Measurements from ENCODE around the gene PPP1R37. TPM values are rescaled to one million over a fixed set of nuclear protein-coding genes. Genes with fewer than 3 reads are reported as not detected.

The PPP1R37 gene
- total RNA-seq, 1 donor from 2014 or later, result 23.2 TPM

DNA sequence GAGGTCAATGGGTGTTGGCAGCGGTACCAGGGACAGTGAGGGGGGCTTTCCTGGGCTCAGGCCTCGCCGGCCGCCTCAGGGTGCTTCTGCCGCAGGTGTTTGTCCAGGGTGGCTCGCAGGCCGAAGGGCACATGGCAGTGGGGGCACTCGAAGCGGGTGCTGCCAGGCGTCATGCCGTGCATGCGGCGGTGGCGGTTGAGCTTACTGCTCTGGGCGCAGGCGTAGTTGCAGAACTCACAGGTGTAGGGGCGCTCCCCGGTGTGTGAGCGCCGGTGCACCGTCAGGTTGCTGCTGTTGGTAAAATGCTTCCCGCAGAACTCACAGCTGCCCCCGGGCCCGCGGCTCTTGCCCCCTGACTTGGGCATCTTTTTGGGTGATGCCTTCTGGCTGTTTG lies 21.4 kb upstream of the PPP1R37 start:
- DNase-seq (ENCODE audit: low read depth, low spot score), result no peak

DNA sequence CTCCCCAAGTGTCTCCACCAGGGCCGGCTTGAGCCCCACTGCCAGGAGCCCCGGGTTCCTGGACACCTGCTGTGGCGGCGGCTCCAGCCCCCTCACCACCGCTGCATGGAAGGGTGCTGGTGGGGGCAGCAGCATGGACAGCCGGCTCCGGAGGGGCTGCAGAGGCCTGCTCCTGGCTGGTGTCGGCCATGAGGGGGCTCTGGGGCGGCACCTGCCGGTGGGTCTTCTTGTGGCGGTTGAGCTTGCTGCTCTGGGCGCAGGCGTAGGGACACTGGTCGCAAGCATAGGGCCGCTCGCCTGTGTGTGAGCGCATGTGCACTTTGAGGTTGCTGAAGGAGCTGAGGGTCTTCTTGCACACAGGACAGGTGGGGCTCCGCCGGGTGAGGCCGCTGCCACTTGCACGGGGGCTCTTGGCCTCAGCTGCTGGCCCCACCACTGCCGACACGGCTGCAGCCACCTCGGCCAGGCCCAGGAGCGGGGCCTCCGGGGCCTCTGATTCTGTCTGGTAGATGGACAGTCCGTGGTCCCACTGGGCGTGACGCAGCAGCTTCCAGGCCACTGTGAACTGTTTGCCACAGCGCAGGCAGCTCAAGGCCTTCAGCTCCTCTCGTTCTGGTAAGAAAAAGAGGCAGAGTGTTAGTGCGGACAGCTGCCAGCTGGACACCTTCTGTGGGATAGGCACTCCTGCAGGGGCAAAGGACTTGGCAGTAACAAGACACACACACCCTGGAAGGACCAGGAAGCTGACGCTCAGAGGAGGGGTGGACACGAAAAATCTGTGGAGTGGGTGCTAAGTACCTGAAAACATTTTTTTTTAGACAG lies 20.8 kb upstream of the PPP1R37 start:
- no peak for DNase-seq (ENCODE audit: low read depth, low spot score)

DNA sequence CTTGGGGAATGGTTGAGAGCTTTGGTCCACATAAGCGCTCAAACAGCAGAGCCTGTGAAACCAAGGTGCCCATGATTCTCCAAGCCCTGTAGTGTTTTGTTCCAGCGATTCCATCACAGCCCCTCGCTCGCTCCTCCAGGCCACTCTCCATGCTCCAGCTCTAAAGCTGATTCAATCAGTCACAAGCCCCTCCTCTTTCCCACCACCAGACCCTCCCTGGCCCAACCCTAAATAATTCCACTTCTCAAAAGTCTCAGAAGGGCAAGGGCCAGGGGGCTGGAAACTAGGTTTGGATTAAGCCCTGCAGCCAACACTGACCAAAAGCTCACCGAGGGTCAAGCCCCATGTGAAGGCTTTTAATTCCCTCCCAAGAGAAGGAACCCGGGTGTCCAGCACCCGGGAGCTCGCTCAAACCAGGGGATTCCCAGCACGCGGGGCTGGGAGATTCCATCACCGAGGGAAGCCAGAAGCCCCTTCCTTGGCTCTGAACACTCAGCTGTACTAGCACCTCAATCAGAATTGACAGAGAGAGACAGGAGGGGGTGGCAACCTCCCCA lies 18.2 kb upstream of the PPP1R37 start:
- DNase-seq (ENCODE audit: low read depth, low spot score), result no peak

DNA sequence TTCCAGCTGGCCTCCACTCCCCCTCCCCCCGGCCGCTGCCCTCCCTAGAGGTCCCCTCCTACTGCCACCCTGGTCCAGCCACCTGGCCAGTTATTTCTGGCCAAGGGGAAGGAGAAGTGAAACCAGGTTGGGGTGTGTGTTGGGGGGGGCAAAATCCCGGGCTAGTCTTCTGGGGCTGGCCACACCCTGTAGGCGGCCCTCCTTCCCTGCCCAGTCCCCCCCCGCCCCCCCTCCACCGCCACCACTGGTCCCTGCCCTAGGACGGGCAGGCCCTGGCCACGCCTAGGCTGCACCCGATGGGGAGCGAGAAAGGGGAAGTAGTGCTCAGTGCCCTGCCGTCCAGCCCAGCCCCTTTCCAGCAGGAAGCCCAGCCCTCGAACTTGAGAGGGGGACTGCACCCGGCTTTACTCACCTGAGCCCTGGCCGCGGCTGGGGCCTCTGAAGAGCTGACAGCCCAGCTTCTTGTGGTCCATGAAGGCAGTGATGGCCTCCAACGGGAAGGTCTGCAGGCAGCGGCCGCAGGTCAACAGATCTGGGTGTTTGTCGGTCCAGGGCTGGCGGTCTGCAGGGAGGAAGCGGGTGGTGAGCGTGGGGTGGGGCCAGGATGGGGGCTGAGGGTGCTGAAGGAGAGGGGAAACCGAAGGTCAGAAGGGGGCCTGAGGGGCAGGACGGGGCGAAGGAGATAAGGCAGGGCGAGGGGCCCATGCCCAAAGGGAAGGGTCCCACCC lies 17.5 kb upstream of the PPP1R37 start:
- no peak for DNase-seq (ENCODE audit: low read depth, low spot score)

DNA sequence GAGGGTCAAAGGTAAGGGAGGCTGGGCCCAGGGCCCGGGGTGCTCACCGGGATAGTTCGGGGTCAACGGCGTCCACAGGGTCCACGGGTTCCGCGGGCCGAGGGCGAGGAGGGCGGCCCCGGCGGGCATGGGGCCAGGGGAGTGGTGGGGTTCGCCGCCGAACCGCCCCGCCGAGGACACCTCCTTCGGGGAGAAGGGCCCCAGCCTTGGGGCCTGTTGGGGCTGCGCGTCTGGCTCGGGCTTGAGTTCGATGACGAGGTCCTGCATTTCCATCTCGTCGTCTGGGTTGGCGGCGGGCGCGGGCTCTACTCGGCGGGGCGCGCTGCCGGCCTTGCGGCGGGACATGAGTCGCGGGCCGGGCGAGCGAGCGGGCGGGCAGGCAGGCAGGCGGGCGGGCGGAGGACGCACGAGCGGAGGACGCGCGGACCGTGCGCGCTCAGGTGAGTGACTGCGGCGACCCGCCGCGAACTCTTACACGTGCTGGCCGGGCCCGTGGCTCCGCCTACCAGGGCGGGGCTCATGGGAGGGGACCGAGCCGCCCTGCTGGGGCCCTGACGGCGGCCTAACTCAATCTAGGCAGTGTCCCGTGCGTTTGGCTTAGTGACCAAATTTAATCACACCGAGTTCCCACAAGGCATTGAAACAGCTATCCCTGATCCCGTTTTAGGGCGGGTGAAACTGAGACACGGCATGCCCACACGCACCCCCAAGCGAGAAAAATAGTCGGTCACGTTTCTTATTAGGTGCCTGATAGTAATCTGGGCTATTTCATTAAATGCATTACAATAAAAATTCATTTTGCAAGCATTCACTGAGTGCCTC lies 16.7 kb upstream of the PPP1R37 start, which contains the start of gene ZNF296:
TSS of gene ZNF296 (minus strand) at position 450 of the 822 bp plus-strand sequence. CDS start at position 345, 105 bp downstream.
- no peak for DNase-seq (ENCODE audit: low read depth, low spot score)

DNA sequence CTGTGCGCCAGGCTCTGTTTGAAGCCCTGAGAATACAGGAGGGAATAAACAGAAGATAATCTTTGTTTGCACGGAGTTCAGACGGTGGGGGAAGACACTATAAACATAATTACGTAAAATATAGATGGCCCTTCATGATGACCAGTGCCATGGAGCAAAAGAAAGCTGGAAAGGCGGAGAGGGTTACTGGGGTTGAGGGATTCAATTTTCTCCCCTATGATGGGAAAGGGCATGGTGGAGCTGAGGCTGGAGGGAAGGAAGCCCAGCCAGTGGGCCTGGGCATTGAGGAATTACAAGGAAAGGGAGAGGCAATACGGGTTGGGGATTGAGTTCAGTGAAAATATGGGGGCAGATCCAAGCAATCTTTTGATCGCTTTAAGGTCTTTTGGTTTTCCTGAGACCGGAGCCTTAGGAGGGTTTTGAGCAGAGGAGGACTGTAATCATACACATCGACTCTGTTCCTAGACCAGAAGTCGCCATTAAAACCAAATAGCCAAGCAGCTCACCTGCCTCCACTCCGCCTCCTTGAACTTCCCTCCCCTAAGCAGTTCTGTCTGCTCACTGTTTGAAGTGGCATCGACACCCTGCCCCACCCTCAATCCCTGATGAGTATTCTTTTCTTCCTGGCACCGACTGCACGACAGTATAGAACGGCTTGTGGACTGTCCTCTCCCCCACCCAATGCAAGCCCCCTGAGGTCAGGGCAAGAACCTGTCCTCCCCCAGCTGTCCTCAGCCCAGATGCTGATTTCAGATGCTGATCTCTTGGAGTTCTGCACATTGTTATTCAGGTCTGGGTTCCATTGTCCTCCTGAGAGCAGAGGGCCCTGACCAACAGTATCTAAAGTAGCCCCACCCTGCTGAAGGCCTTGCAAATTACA lies 15.9 kb upstream of the PPP1R37 start:
- no peak for DNase-seq (ENCODE audit: low read depth, low spot score)

DNA sequence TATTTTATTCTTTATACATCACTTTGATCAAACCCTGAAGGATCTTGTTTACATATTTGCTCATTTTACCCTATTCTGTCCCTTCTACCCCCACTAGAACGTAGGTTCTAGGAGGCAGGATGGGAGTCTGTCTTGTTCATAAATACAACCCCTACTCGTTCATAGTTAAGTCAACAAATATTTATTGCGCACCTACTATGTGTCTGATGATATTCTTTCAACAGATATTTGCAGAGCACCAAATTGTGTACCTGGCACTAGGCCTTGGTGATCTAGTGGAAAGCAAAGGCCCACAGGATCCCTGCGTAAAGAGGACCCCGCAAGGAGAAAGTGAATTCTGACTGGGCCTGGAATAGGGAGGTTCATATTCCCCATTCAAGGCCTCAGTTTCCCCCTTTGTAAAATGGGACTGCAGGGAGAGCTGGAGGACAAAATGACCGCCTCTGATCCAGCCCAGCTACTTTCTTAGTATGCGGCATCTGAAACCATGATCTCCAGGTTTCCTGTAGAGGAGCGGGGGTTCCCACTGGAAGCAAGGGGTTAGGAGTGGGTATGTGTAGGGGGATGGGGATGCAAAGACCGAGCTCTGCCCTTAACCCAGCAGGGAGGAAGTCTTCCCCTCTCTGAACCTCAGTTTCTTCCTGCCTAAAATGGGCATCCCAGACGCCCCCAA lies 14.5 kb upstream of the PPP1R37 start:
- DNase-seq (ENCODE audit: low read depth, low spot score), result no peak

DNA sequence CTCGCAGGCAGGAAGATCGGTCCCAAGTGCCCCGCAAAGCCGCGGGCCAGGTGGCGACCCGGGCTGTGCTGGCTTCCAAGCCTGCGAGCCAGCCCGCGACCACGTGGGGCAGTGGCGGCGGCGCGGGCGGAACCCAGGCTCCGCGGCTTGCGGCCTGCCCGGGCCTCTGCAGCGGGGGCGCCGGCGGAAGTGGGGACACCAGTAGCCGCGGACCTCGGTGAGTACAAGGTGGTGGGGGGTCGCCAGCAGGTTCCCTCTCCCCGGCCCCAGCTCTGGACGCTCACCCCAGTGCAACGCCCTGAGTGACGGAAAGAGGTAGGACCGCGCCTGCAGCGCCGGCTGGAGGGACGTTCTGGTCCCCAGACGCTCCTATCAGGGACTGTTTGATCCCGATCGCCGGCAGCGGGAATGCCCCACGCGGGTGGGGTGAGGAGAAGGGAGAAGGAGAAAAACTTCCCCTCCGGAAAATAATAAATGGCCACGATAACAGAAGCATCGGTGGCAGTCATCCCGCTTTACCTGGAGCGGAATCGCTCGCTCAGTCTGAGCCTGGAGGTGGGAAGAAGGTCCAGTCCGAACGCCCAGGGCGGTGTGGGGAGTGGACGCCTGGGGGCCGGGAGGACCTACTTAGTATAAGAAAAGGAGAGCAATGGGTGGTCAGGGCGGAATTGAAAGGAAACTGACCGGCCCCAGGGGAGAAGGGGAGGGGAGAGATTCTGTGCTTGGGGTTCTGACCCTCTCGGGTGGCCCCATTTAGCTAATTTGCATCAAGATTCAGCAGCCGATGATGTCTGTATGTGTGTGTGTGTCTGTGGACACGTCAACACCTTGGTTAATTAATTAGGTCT lies 13.7 kb upstream of the PPP1R37 start, which contains the start of gene GEMIN7:
TSS of gene GEMIN7 (plus strand) at position 198 of the 848 bp plus-strand sequence. CDS start 10,855 bp downstream, outside the sequence.
- peak; percentile 27 for DNase-seq (ENCODE audit: low read depth, low spot score)

DNA sequence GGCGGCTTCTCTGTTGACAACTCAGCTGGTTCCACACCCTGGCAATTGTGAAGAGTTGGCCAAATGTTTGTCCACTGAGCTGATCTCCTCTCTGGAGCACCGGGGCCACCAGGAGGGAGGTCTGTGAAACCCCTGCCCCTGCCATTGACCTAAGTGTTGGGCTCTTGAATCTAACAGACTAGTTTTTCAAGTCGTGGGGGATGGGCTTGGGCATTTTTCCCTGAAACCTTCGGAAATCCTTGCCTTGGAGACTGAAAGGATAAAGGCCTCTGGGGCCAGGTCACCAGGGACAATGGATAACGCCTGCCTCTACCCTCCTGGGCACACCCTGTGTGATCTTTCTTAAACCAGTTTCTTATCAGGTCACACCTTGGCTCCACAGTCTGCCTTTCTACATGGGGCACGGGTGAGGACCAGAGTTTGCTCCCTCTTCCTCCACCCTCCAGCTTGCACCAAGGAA lies 13.0 kb upstream of the PPP1R37 start:
- DNase-seq (ENCODE audit: low read depth, low spot score), result no peak

DNA sequence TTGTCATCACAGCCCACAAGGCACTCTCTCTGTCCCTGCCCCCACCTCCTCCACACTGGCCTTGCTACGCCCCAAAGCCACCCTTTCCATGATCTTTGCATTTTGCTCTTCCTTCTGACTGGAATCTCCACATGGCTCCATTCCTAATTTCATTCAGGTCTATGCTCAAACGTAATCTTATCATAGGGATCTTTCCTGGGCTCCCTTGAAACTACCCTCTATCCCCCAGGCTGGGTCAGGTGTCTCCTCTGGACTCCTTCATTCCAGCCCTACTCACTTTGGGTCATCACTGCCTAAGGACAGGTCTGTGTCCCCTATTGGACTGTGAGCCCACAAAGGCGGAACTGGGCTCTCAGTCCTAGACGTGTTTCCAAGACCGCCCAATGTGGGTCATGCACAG lies 10.8 kb upstream of the PPP1R37 start:
- DNase-seq (ENCODE audit: low read depth, low spot score), result no peak

DNA sequence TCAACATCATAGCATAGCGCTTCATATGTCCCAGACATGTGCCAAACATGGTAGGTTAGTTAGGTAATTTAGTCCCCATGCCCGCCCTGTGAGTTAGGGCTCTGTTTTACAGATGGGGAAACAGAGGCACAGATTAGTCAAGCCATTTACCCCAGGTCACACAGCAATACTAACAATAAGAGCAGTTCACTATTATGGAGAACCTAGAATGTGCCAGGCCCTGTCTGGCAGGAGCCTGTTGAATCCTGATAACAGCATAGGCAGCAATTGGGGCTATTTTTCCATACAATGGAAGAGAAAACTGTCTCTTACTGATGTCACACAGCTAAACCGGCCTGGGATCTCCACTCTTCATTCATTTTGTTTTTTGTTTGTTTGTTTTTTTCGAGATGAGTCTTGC lies 6.5 kb upstream of the PPP1R37 start:
- no peak for DNase-seq (ENCODE audit: low read depth, low spot score)

DNA sequence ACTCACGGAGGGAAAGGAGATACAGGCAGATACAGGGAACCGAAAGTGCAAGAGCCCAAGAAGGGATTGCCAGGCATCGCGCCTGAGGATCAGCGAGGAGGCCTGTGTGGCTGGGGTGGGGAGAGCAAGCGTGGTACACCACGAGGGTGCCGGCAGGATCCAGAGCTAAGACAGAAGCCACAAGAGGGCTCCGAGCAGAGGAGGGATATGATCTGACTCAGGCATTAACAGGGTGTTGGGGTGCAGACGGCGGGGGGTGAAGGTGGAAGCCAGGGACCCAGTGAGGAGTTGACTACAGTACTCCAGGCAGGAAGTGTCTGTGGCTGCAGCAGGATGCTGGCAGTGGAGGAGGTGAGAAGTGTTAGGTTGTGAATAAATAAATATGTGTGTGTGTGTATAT lies 5.4 kb upstream of the PPP1R37 start:
- DNase-seq (ENCODE audit: low read depth, low spot score), result no peak

DNA sequence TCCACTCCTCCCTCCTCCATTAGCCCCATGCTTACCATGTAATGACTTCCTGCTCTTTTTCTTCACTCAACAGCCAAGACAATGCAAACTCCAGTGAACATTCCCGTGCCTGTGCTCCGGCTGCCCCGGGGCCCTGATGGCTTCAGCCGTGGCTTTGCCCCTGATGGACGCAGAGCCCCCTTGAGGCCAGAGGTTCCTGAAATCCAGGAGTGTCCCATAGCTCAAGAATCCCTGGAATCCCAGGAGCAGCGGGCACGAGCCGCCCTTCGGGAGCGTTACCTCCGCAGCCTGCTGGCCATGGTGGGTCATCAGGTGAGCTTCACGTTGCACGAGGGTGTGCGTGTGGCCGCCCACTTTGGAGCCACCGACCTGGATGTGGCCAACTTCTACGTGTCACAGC lies 2.9 kb upstream of the PPP1R37 start:
- DNase-seq (ENCODE audit: low read depth, low spot score), result no peak

DNA sequence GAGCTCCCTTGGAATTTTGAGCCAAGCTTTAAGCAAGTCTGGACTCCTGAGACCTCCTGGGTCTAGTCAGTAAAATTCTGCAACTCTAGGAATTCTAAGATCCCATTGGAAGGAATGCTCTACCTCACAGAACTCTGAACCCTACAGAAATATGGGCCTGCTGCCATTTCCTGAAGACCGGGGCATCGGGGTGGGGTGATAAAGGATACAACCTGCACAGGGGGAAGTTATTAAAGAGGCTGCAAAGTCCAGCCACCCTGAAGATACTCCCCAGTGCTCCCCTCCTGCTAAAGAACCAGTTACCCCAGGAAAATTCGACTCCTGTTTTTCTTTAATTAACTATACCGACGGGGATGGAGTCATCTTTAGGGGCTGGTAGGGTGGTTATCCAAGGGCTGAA lies 2.4 kb upstream of the PPP1R37 start:
- DNase-seq (ENCODE audit: low read depth, low spot score), result no peak

DNA sequence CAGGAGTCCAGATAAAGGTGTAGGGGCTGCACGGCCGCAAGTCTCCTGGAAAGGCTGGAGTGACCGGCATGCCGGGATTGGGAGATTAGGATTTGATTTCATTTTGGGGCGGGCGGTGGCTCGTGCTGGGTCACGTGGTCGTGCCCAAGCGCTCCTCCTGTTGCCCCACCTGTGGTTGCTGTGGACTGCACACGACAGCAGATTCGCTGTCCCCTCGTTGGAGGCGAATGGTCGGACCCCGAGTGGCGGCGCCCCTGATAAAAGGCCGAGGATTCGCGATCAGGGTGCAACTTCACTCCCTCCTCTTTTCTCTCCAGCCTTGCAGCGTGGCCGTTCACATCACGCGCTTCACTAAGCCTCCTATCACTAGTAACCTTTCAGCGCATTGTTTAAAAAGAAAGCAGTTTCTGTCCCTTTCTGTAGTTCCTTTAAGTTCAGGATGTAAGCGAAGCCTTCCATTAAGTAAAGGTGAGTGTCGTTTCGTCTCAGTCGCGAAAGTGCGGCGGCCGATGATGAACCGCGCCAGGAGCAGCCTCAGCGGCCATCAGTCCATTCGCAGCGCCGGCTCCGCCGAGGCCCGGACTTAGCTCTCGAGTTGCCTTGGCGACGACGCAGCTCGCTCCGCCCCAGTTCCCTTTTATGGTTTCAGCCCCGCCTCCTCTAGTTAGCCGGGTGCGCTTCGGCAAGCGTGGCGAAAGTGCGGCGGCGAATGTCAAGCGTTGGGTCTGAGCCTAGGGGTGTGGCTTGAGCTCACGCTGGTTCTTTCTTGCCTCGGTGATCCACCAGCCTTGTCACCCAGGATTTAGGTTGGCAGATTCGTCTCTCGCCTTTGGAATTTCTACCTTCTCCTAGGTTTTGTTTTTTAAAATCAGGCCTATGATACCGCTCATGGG lies 1.7 kb upstream of the PPP1R37 start:
- DNase-seq (ENCODE audit: low read depth, low spot score), result peak; percentile 97

DNA sequence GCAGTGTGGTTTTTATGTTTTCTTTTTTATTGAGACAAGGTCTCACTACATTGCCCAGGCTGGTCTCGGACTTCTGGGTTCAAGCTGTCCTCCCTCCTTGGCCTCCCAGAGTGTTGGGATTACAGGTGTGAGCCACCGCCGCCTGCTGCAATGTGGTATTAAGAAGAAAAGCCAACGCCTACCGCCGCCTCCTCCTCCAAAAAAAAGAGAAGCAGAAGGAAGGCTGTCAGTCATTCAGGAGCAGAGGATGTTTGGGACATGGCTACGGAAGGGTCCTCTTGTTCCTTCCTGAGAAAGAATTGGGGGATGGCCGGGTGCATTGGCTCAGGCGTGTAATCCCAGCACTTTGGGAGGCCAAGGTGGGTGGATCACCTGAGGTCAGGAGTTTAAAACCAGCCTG lies 1.2 kb downstream of the PPP1R37 start:
- DNase-seq (ENCODE audit: low read depth, low spot score), result no peak

DNA sequence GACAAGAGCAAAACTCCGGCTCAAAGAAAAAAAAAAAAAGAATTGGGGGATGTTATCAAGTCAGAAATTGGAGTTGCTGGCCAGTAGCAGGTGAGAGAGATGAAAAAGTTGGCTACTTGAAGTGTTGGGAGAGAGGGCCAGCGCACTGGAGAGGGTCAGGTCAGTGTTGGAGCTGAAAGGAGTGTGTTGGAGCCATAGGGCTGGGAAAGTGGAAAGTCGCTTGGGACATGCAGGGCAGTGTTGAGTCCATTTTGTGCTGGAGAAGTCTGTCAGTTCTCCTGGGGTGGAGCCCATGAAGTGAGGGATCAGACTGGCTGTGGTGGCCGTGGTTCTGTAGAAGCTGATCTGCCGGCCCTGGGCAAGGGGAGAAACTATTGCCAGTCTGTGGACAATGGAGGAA lies 1.7 kb downstream of the PPP1R37 start:
- no peak for DNase-seq (ENCODE audit: low read depth, low spot score)

Measured in pulmonary artery endothelial cell (primary cell).